Naive thymus-derived CD4-positive, alpha-beta T cell (primary cell): ENCODE data around the gene BAD. TPM values are rescaled to one million over a fixed set of nuclear protein-coding genes. Genes with fewer than 3 reads are reported as not detected.

ENCODE experiments used
- polyA plus RNA-seq, 2 donors: library from polyadenylated mRNA; unstranded; fragments of 300-500 nt; fragmentation: Illumina TruSeq; gene quantifications; one replicate each; pipeline ENCODE4 v1.2.3, GENCODE V29; 2021
- total RNA-seq, 6 experiments: library from RNA in 5 of 6; stranded (reverse) in 5 of 6; gene quantifications; 1 replicate in 5 of 6; 2 replicates in 1 of 6; pipeline ENCODE4 v1.2.3 and lab custom pipeline; 2021 to 2026

BAD gene
- total and polyA plus RNA-seq, 7 experiments from 2014 or later: 17.5 to 41.1 (median 25.9) TPM

Other genes with a start within 250 kb of the BAD start
- not detected for gene FLRT1, start 248.7 kb downstream of the BAD start, total RNA-seq
- under 1 TPM; 0.05 to 0.12 TPM for gene FLRT1, start 248.7 kb downstream of the BAD start, polyA plus RNA-seq
- 10 to 100 TPM in 2 of 5 experiments, 1 to 10 TPM in 3; 5.4 to 12.4 (median 8.7) TPM for gene MACROD1, start 118.6 kb downstream of the BAD start, total RNA-seq
- 10 to 100 TPM in 1 of 2 donors, 1 to 10 TPM in 1; 9.7 to 16.2 TPM for gene MACROD1, start 118.6 kb downstream of the BAD start, polyA plus RNA-seq
- gene STIP1, start 98.5 kb downstream of the BAD start, total RNA-seq: 100 to 1,000 TPM in 1 of 5 experiments, 10 to 100 TPM in 4; 45.1 to 243 (median 88.8) TPM
- 100 to 1,000 TPM in 1 of 2 donors, 10 to 100 TPM in 1; 56.6 to 123 TPM for gene STIP1, start 98.5 kb downstream of the BAD start, polyA plus RNA-seq
- gene FERMT3, start 77.9 kb downstream of the BAD start, total RNA-seq: 100 to 1,000 TPM in 4 of 5 experiments, 10 to 100 TPM in 1; 77.1 to 209 (median 120) TPM
- gene FERMT3, start 77.9 kb downstream of the BAD start, polyA plus RNA-seq: 100 to 1,000 TPM; 119 to 186 TPM
- gene TRPT1, start 58.5 kb downstream of the BAD start, total RNA-seq: 10 to 100 TPM; 24.0 to 53.0 (median 27.2) TPM
- 10 to 100 TPM; 50.0 to 53.7 TPM for gene TRPT1, start 58.5 kb downstream of the BAD start, polyA plus RNA-seq
- 10 to 100 TPM; 47.8 to 94.0 (median 78.3) TPM for gene NUDT22, start 58.4 kb downstream of the BAD start, total RNA-seq
- 10 to 100 TPM; 40.7 to 51.2 TPM for gene NUDT22, start 58.4 kb downstream of the BAD start, polyA plus RNA-seq
- gene DNAJC4, start 54.1 kb downstream of the BAD start, total RNA-seq: 10 to 100 TPM; 39.3 to 61.7 (median 47.4) TPM
- 10 to 100 TPM; 24.3 to 26.7 TPM for gene DNAJC4, start 54.1 kb downstream of the BAD start, polyA plus RNA-seq
- gene VEGFB, start 50.1 kb downstream of the BAD start, total RNA-seq: 10 to 100 TPM; 30.6 to 99.5 (median 88.0) TPM
- 10 to 100 TPM; 12.9 to 15.3 TPM for gene VEGFB, start 50.1 kb downstream of the BAD start, polyA plus RNA-seq
- 10 to 100 TPM; 20.3 to 46.6 (median 33.5) TPM for gene FKBP2, start 43.6 kb downstream of the BAD start, total RNA-seq
- 10 to 100 TPM; 61.8 to 81.4 TPM for gene FKBP2, start 43.6 kb downstream of the BAD start, polyA plus RNA-seq
- 100 to 1,000 TPM in 1 of 5 experiments, 10 to 100 TPM in 4; 20.1 to 116 (median 26.0) TPM for gene PPP1R14B, start 37.7 kb downstream of the BAD start, total RNA-seq
- gene PPP1R14B, start 37.7 kb downstream of the BAD start, polyA plus RNA-seq: 10 to 100 TPM; 23.9 to 29.5 TPM
- 10 to 100 TPM in 2 of 5 experiments, 1 to 10 TPM in 3; 3.3 to 12.1 (median 8.1) TPM for gene PLCB3, start 33.1 kb downstream of the BAD start, total RNA-seq
- gene PLCB3, start 33.1 kb downstream of the BAD start, polyA plus RNA-seq: under 1 TPM; 0.19 to 0.81 TPM
- 10 to 100 TPM; 25.2 to 45.9 (median 34.3) TPM for gene GPR137, start 1.2 kb upstream of the BAD start, total RNA-seq
- gene GPR137, start 1.2 kb upstream of the BAD start, polyA plus RNA-seq: 1 to 10 TPM; 4.9 to 5.4 TPM
- under 1 TPM in 1 of 5 experiments, not detected in 4; 0.42 TPM for gene KCNK4, start 6.6 kb upstream of the BAD start, total RNA-seq
- gene KCNK4, start 6.6 kb upstream of the BAD start, polyA plus RNA-seq: not detected
- under 1 TPM in 1 of 5 experiments, not detected in 4; 0.60 TPM for gene CATSPERZ, start 15.7 kb upstream of the BAD start, total RNA-seq
- not detected for gene CATSPERZ, start 15.7 kb upstream of the BAD start, polyA plus RNA-seq
- gene ESRRA, start 20.9 kb upstream of the BAD start, total RNA-seq: 10 to 100 TPM; 23.7 to 42.0 (median 27.9) TPM
- 10 to 100 TPM in 1 of 2 donors, 1 to 10 TPM in 1; 5.3 to 12.9 TPM for gene ESRRA, start 20.9 kb upstream of the BAD start, polyA plus RNA-seq
- gene TRMT112, start 32.9 kb upstream of the BAD start, total RNA-seq: 100 to 1,000 TPM in 4 of 5 experiments, 10 to 100 TPM in 1; 90.9 to 208 (median 152) TPM
- gene TRMT112, start 32.9 kb upstream of the BAD start, polyA plus RNA-seq: 100 to 1,000 TPM; 527 to 613 TPM
- gene PRDX5, start 33.5 kb upstream of the BAD start, total RNA-seq: 10 to 100 TPM; 41.4 to 99.2 (median 55.2) TPM
- gene PRDX5, start 33.5 kb upstream of the BAD start, polyA plus RNA-seq: 100 to 1,000 TPM; 184 to 195 TPM
- 100 to 1,000 TPM in 3 of 5 experiments, 10 to 100 TPM in 2; 73.4 to 182 (median 116) TPM for gene CCDC88B, start 55.5 kb upstream of the BAD start, total RNA-seq
- gene CCDC88B, start 55.5 kb upstream of the BAD start, polyA plus RNA-seq: 10 to 100 TPM; 12.8 to 35.1 TPM
- 10 to 100 TPM; 14.2 to 35.7 (median 27.9) TPM for gene RPS6KA4, start 74.5 kb upstream of the BAD start, total RNA-seq
- gene RPS6KA4, start 74.5 kb upstream of the BAD start, polyA plus RNA-seq: 1 to 10 TPM; 4.6 to 7.7 TPM